Right ventricle myocardium superior (tissue), 1 donor: ENCODE measurements around the gene JAKMIP2. TPM values are rescaled to one million over a fixed set of nuclear protein-coding genes. Genes with fewer than 3 reads are reported as not detected.

Experiments used
- ATAC-seq: fragments of 200-7000 bp; cut with Tn5 transposase; one replicate; pipeline ENCODE4 v1.9.1; 2020; ENCODE audit warnings: mild to moderate bottlenecking; ENCODE audit not compliant: poor library complexity
- DNase-seq: peaks from one replicate; pipeline ENCODE4 v3.0.0-alpha.2; 2020
- intact Hi-C: fragments of 100-400 bp; cut with DNase I; formaldehyde crosslinking; loops from one replicate; pipeline ENCODE4 v1.11.2; 2022
- total RNA-seq: library from RNA; stranded (reverse); fragmentation: NEBNext Ultra II Directional; extraction: Animal tissue kit (Norgen Biotek cat#: 25700); gene quantifications from one replicate; pipeline ENCODE4 v1.2.1, GENCODE V29; 2021
- donor health status: DM: no; HTN: yes; CAD: no; lungs with severe emphysema.

JAKMIP2 gene
- total RNA-seq, 1 donor from 2014 or later, result 0.27 TPM

DNA sequence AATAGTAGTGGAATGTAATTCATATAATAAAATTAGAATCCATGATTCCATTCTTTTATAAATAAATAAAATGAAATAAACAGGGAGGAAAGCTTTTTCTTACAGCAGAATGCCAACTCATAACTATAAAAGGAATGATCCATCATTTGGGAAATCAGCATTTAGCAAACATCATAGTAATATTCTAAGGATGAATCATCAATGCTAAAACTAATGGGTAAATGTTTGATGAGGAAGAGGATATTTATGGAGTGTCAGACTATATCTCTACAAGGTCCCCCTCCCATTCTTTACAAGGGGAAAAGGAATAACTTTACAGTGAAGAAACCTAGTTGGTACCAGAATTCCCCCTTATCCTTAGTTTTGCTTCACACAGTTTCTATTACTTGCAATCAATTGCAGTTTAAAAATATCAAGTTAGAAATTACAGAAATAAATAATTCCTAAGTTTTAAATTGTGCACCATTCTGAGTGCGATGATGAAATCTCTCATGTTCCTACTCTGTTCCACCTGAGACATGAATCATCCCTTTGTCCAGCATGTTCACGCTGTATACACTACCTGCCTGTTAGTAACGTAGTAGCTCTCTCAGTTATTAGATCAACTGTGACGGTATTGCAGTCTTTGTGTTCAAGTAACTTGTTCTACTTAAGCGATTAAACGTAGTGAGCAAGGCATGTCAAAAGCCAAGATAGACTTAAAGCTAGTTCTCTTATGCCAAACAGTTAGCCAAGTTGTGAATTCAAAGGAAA lies 14.2 kb upstream of the JAKMIP2 start:
- DNase-seq, result no peak
- intact Hi-C loops, result no loop called here
- no peak for ATAC-seq

DNA sequence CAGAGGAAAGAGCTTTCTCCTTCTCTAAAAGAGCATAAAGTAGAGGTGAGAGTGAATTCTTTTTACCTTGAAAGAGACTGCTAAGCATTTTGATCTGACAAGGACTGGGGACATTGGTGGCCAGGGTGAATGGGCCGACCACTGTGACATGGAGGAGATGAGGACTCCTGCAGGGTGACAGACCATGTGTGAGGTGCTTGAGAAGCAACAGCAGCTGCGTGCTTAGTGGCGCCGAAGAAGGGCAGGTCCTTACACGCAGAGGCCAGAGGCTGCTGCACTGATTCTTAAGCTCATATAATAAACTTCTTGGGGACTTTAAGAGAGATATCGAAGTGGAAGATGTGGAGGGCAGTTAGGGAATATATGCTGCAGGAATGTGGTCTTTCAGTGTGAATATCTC lies 8.7 kb upstream of the JAKMIP2 start:
- ATAC-seq (no peak), DNase-seq (no peak)
- intact Hi-C loops, result no loop called here

DNA sequence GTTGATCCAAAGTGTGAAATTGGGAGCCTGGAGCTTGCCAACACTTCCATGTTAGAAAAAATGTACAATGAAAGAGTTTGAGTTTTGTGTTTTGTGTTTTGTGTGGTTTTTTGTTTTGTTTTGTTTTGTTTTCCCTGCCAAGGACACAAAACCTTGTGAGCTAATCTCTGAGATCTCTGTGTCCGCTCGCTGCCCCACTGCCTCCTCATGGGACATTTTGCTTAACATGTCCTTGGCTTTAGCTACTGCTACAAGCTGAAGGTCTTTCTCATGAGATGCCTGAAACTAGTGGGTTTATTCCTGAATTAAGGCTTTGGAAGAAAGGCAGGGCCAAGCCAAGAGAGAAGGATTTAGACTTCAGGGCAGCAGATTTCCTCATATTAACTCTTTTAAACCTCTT lies 7.3 kb upstream of the JAKMIP2 start:
- intact Hi-C loops, result no loop called here
- no peak for DNase-seq
- no peak for ATAC-seq

GRCh38 chr5:147788023-147788422 lies 5.5 kb upstream of the JAKMIP2 start:
- intact Hi-C loops, result no loop called here
- no peak for ATAC-seq
- no peak for DNase-seq

- intact Hi-C loops, result no loop called here
- ATAC-seq (no peak), DNase-seq (no peak)
Measured at GRCh38 chr5:147786142-147786541, 3.6 kb upstream of the JAKMIP2 start.

DNA sequence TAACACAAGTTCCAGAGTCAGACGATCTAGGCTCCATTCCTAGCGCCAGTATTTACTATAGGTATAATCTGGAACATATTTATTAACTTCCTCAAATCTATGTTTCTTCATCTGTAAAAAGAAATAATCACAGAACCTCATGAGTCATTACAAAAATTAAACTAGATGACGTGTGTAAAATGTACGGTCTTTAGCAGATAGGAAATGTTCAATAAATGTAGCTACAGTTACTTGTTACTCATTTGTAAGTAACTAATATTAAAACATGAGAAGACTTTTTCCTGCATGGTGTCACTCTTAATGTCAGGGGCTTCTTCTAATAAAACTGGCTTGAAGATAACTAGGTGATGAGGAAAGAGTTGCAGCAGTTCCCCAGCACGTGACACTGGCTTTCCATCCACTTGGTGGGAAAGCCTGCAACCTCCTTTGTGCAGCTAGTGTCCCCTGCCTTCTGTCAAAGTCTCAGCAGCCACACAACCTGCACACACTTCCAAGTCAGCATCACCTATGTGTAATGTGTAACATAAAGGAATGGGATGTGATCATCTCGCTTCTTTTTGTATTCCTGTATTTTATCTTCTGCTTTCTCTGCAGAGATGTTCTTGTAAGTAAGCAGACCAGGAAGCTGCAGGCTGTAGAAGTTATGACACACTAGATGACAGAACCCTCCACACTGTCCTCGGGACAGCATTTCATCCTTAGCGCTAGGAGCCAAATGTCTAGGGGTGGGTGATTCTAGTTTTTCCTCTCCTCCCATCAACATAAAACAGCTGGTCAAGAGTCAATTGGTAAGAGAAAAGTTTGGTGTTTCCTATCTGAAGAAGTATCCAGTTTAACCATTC lies 1.8 kb upstream of the JAKMIP2 start:
- intact Hi-C loops, result no loop called here
- no peak for ATAC-seq

DNA sequence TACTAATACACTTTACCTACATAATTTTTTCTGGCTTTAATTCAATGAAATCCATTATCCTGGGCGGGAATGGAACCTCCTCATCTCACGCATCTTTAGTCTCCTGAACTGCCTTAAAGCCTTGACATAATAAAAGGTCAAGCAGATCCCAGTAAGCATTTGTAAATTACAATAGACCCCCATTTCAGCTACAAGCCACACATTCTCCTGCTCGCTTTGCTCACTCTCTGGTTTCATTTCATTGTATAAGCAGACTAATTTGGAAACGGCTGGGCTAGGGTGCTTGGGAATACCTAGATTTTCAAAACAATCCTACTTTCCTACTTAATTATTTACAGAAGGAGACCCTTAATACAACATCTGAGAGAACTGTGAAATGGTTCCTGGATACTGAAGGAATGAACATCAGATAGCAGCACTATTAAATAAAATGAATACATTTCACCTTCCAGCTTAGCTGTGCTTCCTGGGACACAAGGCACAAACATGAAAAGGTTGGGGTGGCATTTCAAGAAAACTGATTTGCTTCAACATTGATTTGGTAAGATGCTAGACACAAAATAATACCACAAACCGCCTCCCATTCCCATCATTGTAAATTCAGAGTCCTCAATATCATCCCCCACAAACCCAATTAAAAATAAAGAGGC lies 1.5 kb downstream of the JAKMIP2 start:
- ATAC-seq (no peak), DNase-seq (no peak)
- intact Hi-C loops, result no loop called here

More for the DNA sequence above, 1.8 kb upstream of the JAKMIP2 start:
- no peak for DNase-seq

DNA sequence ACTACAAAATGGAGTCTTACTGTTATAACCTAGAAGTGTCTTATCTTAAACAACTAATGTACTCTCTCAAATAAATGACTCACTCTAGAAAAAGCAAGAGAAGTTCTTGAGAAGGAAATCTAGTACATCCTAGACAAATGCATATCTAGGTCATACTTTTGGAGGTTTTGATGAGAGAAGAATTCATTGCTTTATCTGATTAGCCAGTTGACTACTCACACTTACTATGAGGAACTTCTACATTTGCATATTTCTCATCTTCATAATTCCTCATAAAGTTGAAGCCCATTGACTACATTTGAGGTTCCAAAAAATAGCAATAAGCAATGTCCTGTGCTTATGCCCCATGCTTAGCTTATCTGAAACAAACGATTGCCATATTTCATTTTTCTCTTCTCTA lies 2.8 kb downstream of the JAKMIP2 start:
- DNase-seq (no peak), ATAC-seq (no peak)
- intact Hi-C loops, result no loop called here

DNA sequence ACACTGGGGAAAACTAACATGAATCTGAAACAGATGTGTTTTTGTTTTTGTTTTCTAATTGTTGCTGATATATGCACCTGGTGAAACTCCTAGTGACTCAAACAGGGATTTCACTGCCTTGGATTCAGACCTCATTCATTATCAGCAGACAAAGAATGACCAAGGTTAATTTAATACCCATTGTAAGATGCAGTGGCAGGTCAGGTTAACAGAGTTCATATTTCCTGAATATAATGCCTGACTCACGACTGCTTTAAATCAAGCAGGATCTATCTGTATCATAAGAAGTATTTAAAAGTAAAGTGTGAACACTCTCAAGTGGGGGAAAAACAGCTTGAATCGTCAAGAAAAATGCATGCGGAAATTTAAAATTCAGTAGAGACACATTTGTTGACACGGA lies 5.5 kb downstream of the JAKMIP2 start:
- no peak for DNase-seq
- intact Hi-C loops, result no loop called here
- no peak for ATAC-seq

- DNase-seq, result no peak
- intact Hi-C loops, result no loop called here
Measured at GRCh38 chr5:147773587-147773986, 8.9 kb downstream of the JAKMIP2 start.

GRCh38 chr5:147773139-147773538 lies 9.4 kb downstream of the JAKMIP2 start:
- ATAC-seq, result no peak
- intact Hi-C loops, result no loop called here

More at GRCh38 chr5:147773587-147773986, 8.9 kb downstream of the JAKMIP2 start:
- no peak for ATAC-seq

DNA sequence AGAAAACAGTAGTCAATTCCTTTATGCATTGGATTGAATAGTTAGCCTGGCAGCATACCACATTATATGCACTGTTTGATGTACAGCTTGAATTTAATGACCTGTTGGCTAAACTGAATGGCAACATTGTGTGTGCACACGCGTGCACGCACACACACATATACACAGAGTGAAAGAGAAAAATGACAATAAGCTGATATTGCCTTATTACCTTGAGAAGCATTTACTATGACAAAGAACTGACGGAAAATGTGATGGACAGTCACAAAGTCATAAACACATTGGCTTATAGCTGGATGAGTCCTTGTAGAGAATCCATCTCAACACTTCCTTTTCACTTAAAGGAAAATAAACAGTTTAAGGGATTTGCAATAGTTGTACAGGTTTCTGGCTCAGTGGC lies 15.5 kb downstream of the JAKMIP2 start:
- DNase-seq (no peak), ATAC-seq (no peak)
- intact Hi-C loops, result no loop called here

More at GRCh38 chr5:147773139-147773538, 9.4 kb downstream of the JAKMIP2 start:
- DNase-seq, result no peak

DNA sequence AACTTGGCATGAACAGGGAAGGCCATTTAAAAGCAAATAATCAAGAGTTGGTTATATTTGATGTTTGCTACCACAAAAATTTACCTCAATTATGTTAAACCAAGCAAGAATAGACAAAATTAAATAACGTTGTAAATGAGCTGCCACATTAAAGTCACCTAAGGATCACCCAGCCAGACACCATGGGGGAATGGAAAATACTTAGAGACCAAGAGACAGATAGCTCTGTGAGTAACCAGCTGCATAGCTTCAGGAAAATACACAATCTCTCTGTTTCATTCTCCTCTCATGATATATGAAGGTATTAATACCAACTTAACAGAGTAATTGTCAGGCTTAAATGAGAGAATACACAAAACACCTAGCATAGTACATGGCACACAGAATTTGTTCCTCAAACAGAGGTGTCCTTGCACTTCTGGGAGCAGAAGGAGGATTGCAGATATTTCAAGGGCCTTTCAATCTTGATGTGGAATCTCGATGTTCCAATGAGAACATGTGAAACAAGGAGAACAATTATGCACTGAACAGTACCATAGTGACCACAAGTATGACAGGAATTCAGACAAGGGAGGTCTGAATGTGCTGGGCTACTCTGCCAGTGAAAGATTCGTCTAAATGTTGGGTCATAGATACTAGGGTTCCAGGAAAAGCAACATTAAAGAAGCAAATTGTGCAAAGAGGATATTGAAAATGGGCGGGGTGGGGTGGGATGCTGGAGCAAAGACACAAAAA lies 18.6 kb downstream of the JAKMIP2 start:
- intact Hi-C loops, result no loop called here
- no peak for ATAC-seq
- DNase-seq, result no peak

DNA sequence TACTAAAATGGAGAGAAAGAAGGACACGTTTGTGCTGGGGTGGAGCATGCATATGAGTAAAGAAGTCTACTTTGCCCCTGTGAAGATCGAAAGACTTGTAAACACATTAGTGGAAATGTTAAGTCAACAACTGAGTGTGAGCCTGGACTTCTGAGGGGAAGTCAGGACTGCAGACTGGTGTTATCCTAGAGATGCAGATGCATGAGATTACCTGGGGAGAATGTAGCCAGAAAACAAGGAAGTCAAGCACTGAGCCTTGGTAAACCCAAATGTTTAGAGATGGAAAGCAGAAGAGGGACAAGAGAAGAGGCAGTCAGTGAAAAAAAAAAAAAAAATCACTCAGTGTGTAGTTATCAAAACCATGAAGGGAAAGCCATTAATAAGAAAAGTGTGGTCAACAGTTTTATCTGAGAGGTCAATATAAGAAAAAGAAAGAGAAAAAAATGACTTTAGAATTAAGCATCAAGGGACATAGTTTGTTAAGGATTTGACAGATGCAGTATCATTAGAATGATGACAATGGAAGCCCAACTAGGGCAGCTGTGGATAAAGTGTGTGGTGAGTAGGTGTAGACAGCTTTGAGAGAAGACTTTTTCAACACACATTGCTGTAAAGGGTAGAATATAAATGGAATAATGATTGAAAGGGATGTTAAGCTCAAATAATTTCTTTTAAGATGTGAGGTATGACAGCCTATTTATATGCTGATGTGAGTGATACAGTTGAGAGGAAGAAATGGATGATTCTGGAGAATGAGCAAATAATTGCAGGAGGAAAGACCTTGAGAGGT lies 22.2 kb downstream of the JAKMIP2 start:
- no peak for ATAC-seq
- no peak for DNase-seq
- intact Hi-C loops, result no loop called here

GRCh38 chr5:147759441-147759840 lies 23.1 kb downstream of the JAKMIP2 start:
- ATAC-seq, result no peak
- DNase-seq, result no peak
- intact Hi-C loops, result no loop called here

DNA sequence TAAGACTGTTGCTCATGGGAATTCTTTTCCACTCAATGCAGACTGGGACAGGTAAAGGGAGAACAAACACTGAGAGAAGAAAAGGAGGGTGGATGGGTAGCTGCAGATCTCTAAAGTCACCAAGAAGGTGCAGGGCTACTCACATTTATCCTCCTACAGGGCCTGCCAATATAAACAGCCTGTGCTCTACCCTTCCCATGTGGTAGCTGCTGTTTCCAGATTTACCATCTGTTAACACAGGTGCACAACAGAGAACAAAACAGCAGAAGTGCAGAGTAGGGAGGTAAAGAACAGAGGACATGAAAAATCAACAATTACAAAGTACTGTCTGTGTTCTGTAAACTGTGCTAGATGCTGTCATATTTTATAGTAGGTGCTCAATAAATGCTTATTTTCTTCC lies 26.0 kb downstream of the JAKMIP2 start:
- no peak for DNase-seq
- ATAC-seq, result no peak
- intact Hi-C loops, result no loop called here

GRCh38 chr5:147754372-147755122 lies 28.0 kb downstream of the JAKMIP2 start:
- intact Hi-C loops, result no loop called here
- ATAC-seq, result no peak
- DNase-seq, result no peak

GRCh38 chr5:147753765-147754164 lies 28.8 kb downstream of the JAKMIP2 start:
- no peak for ATAC-seq
- intact Hi-C loops, result no loop called here
- no peak for DNase-seq
